Inflammatory macrophage (primary cell): Measurements from ENCODE around the gene TARDBP.
A peak's percentile ranks its signal among the peaks of the same experiment; 100 is the strongest.
"Not testable (repeated sequence)": the region's sequence is repeated elsewhere in the genome, so short reads cannot be mapped to it uniquely, and the experiment has no call there.

ENCODE experiments used
- DNase-seq, 2 donors: peaks; one replicate each; pipeline ENCODE4 v3.0.0-alpha.2; 2020 to 2022

The TARDBP gene

DNA sequence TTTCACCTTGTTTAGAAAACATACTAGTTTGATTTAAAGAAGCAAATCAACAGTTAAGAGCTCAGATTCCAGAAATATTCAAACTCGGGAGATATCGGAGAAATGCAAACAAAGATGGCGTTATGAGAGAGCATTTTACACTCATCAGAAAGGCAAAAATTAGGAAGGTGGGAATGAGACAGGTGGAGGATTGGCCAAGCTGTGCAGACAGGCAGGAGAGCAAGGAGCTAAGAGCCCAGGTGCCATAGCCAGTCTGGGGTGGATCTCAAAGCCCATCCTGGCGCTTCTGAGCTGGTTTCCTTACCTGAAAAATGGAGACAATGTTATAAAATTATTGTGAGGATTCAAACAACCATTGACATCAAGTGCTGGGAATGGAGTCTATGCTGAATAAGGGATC is 19.6 kb upstream of the TARDBP start:
- no peak for DNase-seq

DNA sequence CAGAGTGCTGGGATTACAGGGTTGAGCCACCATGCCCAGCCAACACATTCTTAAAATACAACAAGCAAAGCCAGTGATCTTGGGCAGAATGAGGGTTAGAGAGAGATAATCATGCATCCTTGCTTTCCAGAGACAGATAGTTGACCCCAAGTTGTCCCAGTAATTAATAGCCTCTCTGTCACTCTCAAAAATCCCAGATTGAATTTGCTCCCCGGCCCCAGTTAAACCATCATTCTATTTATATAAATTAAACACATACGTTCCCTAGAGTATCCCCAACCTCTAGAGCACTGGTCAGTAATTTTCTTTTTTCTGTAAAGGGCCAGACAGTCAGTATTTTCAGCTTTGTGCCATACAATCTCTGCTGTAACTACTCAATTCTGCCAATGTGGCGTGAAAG is 16.4 kb upstream of the TARDBP start:
- no peak for DNase-seq

DNA sequence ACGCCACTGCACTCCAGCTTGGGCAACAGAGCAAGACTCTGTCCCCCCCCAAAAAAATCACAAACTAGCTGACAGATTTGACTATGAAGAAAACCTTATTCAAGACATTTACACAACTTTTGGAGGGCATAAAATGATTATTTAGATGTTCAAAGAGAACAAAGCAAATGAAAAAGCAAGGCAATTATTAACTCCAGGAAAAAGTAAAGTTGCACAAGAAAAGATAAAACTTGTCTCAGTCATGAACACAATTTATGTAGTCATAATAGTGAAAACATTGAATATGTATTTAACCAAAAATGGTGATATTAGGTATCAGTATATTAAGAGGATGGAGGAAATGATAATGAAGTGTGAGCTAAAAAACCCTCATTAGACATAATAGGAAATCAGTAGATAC is 11.9 kb upstream of the TARDBP start:
- no peak for DNase-seq

DNA sequence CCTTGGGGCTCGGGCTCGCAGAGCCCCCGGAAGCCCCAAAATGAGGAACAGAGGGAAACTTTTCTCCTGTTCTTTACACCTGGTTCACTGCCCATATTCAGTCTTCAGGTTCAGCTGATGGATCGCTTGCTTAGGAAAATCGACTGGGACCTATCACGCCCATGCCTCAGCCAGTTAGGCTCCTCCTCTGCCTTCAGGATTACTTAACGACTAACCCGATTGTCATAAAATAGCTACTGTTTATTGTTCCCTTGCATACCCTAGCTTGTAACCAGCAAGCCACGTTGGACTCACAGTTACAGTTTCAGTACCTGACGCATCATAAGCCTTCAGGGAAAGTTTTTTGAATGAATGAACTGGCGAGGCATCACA is 692 bp downstream of the TARDBP start:
- DNase-seq, result no peak

DNA sequence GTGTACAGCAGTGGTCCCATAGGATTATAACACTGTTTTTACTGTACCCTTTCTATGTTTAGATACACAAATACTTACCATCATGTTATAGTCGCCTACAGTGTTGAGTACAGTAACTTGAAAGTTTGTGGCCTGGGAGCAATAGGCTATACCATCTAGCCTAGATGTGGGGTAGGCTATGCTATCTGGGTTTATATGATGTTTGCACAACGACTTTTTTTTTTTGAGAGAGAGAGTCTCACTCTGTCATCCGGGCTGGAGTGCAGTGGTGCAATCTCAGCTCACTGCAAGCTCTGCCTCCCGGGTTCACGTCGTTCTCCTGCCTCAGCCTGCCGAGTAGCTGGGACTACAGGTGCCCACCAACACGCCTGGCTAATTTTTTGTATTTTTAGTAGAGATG is 6.9 kb downstream of the TARDBP start:
- not testable (repeated sequence) for DNase-seq

DNA sequence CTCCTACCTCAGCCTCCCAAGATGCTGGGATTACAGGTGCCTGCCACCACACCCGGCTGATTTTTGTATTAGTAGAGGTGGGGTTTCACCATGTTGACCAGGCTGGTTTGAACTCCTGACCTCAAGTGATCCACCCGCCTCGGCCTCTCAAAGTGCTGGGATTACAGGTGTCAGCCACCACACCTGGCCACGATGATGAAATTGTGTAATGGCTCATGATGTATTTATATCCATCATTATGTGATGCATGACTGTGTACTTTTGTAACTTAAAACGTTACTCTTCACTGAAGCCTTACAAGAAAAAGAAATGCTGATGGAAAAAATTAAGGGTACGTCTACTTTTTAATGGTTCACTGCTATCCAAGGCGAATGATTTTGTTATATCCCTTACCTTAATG is 7.5 kb downstream of the TARDBP start:
- DNase-seq, result no peak

DNA sequence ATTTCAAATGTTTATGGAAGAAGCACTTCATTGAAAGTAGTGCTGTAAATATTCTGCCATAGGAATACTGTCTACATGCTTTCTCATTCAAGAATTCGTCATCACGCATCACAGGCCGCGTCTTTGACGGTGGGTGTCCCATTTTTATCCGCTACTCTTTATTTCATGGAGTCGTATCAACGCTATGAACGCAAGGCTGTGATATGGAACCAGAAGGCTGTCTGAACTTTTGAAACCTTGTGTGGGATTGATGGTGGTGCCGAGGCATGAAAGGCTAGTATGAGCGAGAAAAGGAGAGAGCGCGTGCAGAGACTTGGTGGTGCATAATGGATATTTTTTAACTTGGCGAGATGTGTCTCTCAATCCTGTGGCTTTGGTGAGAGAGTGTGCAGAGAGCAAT is 10.7 kb downstream of the TARDBP start:
- no peak for DNase-seq

DNA sequence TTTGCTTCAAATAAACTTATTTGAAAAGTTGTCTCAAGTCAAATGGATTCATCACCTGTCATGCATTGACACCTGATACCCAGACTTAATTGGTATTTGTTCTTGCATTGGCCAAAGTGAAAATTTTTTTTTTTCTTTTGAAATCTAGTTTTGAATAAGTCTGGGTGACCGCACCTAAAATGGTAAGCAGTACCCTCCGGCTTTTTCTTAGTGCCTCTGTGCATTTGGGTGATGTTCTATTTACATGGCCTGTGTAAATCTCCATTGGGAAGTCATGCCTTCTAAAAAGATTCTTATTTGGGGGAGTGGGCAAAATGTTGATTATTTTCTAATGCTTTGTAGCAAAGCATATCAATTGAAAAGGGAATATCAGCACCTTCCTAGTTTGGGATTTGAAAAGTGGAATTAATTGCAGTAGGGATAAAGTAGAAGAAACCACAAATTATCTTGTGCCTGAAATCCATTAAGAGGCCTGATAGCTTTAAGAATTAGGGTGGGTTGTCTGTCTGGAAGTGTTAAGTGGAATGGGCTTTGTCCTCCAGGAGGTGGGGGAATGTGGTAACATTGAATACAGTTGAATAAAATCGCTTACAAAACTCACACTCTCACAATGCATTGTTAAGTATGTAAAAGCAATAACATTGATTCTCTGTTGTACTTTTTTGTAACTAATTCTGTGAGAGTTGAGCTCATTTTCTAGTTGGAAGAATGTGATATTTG is 11.9 kb downstream of the TARDBP start:
- DNase-seq, result no peak

DNA sequence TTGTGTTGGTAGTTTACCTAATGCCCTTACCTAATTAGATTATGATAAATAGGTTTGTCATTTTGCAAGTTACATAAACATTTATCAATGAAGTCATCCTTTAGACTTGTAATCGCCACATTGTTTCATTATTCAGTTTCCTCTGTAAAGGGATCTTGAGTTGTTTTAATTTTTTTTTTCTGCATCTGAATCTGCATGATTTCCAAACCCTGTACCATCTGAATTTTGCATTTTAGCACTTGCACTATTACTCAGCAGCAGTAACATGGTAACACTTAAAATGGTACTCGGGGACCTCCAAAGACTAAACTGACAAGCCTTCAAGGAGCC is 12.4 kb downstream of the TARDBP start:
- DNase-seq, result no peak

DNA sequence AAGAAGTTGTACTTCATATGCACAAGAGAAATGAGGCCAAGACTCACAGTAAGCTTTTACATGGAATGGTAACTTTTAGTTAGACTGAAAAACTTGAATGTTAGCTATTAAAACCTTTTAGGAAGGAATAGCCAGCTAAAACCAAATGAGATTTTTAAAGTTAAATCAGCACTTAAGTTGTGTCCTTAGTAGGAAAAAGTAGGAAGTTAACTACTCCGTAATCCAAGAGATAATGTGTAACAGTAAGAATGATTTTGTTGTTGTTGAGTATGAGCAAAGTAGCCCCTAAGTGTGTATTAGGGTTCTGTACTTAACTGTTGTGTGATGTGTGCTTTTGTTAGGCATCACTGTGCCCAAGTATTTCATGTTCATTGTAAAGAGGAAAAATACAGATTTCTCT is 13.2 kb downstream of the TARDBP start:
- DNase-seq, result no peak

DNA sequence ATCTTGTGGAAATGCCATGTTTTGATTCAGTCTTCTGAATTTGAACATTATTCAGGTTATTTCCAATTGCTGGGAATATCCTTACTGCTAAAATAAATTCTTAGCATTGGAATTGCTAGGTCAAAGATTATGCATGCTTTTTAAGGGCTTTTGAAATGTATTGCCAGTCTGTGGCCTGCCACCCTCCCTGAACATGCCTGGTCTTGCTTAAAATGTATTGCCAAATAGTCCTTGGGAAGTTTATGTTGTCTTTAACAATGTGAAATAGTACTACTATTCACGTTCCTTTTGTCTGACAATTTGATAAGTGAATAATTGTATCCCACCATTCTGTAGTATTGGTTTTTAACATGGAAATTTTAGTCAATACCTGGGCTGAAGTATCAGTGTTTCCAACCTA is 13.6 kb downstream of the TARDBP start:
- no peak for DNase-seq

DNA sequence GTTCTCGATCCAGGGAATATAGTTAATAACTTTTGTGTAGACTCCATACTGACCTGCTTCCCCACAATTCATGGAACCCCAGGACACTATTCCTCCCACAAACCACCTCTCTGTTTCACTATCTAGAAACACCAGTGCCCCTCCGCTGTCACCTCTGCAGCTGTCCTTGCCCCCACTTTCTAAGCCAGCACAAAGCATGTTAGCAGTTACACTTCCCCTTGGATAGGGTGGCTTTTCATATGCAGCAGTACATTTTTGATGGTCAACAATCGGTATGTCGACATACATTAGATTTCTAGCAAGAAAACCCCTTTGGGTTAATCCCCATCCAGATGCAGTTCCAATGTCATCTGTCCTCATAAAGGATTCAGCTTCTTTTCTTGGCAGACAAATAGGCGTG is 14.4 kb downstream of the TARDBP start:
- no peak for DNase-seq

DNA sequence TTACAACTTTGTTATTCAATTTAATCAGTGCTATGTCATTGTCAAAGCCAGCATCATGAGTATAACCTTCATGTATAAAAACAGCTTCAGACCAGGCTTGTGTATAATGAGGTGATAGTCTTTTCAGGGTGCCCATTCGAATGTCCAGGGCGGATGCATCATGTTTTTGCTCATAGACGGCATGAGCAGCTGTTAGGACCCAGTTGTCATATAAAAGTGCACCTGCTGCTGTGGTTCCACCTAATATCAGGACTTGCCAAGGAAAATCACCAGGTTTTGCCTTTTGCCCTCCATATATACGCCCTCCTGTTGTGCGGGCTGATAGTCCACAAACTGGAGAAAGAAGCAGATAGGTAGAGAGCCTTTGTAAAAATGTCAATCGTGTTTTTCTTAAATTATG is 14.9 kb downstream of the TARDBP start:
- DNase-seq, result no peak

DNA sequence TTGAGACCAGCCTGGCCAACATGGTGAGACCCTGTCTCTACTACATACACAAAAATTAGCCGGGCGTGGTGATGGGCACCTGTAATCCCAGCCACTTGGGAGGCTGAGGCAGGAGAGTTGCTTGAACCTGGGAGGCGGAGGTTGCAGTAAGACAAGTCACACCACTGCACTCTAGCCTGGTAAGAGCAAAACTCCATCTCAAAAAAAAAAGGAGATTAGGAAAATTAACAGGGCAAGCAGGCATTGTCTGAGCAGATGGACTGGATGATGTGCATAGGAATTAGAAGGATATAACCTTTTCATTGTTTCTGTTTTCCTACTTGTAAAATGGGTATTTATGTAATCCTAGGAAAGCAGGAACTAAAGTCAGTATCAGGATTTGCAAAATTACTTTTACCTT is 15.6 kb downstream of the TARDBP start:
- no peak for DNase-seq

DNA sequence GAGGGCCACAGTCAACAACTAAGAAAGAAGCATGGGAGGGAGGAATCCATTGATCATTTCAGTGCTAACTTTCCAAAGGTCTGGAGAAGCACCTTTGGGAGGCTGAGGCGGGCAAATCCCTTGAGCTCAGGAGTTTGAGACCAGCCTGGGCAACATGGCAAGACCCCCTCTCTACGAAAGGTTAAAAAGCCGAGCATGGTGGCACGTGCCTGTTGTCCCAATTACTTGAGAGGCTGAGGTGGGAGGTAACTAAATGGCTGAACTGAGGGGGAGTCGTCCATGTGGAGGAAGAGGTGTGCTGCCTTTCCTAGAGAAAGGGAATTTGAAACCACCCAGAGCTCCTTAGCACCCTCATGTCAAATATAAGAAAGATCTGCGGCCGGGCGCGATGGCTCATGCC is 18.4 kb downstream of the TARDBP start:
- DNase-seq, result no peak

DNA sequence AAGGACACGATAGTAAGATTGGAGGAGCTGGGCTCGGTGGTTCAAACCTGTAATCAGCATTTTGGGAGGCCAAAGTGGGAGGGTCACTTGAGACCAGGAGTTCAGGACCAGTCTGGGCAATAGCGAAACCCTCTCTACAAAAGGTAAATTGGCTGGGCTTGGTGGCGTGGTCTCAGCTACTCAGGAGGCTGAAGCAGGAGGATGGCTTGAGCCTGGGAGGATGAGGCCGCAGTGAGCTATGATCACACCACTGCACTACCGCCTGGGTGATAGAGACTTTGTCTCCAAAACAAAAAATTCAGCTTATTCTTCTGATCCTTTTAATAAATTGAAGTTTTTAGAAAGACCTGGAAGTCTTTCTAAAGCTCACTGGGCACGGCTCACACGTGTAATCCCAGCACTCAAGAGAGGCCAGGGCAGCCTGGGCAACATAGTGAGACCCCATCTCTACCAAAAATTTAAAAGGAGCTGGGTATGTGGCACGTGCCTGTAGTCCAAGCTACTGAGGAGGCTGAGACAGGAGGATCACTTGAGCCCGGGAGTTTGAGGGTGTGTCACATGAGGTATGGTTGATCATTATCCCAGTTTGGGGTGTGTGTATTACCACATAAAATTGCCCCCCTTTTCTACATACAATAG is 19.3 kb downstream of the TARDBP start:
- no peak for DNase-seq

DNA sequence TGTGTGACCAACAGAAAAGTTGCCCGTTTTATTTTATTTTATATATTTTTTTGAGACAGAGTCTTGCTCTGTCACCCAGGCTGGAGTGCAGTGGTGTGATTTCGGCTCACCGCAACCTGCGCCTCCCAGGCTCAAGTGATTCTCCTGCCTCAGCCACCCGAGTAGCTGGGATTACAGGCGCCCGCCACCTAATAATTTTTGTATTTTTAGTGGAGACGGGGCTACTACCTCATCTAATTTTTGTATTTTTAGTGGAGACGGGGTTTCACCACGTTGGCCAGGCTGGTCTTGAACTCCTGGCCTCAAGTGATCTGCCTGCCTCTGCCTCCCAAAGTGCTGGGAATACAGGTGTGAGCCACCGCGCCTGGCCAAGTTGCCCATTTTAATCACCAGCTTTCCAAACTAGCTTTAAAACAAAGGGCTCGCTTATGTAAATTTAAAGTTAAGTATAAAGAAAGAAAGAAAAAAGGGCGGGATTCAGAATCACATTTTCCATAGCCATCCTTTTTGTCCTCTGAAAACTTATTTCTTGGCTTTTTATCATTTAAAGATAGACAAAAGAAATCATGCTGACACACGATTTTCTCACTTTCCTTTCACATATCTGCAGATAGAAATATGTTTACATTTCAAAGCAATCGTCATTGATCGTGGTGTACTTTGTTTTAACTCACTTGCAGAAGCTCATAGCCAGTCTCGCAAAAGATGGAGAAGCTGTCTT is 24.7 kb downstream of the TARDBP start:
- DNase-seq, result not testable (repeated sequence)

DNA sequence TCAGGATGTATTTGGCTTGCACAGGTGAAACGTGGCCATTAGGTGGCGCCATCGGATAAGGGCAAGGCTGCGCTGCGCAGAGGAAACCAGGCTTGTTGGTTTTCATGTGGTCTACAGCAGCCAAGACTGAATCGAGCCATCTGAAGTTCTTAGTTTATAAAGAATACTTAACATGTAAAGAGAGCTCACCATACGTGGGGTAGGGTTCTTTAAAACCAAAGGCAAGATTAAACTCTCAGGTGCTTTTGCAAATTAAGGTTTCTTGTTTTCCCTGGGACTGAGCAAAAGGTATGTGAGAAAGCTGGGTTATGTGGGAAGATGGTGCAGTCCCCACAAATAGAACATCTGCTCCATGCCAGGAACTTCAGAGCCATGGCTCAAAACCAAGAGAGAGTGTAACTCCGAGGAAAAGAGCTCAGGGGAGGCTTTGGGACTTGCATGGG is 25.3 kb downstream of the TARDBP start:
- peak; percentile 83 to 85 for DNase-seq

DNA sequence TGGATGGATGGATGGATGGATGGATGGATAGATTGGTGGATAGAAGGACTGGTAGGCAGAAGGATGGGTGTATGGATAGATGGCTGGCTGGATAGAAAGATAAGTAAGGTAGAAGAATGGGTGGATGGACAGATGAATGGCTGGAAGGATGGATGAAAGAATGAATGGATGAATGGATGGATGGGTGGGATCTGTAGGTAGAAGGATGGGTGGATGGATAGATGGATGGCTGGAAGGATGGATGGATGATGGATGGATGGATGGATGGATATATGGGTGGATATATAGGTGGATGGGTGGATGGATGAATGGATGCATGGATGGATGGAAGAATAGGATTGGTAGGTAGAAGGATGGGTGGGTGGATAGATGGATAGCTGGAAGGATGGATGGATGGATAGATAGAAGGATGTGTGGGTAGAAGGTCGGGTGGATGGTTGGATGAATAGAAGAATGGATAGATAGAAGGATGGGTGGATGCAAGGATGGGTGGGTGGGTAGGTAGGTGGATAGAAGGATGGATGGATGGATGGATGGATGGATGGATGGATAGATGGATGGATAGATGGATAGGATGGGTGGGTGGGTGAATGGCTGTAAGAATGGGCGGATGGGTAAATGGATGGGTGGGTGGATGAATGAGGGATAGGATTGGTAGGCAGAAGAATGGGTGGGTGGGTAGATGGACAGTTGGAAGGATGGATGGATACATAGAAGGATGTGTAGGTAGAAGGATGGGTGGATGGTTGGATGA is 27.1 kb downstream of the TARDBP start:
- DNase-seq, result no peak

DNA sequence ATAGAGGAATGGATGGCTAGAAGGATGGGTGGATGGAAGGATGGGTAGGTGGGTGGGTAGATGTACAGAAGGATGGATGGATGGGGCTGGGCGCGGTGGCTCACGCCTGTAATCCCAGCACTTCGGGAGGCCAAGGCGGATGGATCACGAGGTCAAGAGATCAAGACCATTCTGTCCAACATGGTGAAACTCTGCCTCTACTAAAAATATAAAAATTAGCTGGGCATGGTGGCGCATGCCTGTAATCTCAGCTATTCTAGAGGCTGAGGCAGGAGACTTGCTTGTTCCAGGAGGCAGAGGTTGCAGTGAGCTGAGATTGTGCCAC is 27.6 kb downstream of the TARDBP start:
- not testable (repeated sequence) for DNase-seq

DNA sequence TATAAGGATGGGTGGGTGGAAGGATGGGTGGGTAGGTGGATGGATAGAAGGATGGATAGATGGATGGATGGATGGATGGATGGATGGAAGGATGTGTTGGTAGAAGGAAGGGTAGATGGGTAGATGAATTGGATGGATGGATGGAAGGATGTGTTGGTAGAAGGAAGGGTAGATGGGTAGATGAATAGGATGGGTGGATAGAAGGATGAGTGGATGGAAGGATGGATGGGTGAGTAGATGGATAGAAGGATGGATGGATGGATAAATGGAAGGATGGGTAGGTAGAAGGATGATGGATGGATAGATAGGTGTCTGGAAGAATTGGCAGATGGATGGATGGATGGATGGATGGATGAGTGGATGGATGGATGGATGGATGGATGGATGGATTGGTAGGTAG is 28.6 kb downstream of the TARDBP start:
- no peak for DNase-seq

DNA sequence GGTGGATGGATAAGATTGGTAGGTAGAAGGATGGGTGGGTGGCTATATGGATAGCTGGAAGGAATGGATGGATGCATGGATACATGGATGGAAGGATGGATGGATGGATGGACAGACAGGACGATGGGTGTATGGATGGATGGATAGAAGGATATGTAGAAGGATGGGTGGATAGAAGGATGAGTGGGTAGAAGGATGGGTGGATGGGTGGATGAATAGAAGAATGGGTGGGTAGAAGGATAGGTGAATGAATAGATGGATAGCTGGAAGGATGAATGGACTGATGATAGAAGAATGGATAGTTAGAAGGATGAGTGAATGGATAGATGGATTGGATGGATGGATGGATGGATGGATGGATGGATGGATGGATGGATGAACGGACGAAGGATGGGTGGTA is 29.6 kb downstream of the TARDBP start:
- no peak for DNase-seq

DNA sequence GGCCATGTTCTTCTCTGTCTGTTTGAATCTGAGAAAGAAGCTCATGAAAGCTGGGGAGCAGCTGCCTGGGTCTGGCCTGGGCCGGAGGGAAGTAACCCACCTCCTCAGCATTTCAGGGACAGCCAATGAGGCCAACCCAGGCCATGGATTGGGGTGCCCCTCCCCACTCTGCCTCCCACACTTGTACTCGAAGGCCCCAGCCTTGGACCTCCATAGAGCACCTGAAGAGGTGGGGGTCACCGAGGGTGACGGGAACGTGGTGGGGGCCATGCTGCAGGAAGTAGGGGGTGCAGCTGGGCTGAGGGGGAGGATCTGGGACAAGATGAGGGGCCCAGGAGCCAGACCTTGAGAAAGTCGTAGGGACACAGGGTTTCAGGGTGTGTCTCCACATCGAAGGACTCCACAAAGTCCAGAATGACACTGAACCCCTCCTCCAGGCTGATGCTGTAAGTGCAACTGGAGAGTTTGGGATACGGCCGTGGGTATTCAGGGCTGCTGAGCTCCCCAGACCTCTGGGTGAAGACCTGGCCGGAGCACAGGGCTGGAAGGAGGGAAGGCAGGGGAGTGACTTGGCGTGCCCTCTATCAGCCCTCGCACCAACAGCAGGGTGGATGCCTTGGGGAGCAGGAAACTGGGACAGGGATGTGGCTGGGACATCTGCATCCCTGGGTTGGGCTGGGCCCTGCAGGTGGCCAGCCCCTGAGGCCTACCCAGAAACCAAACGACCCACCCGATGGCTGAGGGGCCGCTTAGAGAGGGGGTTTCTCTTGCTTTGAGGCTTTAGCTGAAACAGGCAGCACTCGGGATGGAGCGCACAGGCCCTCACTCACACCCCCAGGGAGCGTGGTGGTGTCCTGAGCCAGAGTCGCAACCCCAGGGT is 30.8 kb downstream of the TARDBP start:
- no peak for DNase-seq
